Measurements from ENCODE around the gene CD68.

DNA sequence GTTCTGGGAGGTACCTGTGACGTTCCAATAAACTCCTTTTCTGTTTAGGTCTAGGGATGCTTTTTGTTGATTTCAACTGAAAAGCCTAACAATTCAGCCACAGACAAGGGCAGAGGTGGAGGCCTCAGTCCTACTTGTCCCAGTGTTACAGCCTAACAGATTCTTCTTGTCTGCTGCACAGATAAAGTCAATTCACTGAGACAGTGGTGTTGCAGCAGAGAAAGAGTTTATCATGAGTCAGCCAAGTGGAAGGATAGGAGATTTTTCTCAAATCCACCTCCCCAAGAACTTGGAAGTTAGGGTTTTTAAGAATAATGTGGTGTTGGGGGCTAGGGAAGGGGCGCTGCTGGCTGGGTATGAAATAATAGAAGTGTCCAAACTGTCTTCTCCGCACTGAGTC lies 41.4 kb upstream of the CD68 start:
- TF ChIP-seq CTCF (IDR thresholded peaks at IDR 0.05) (no peak), POLR2A (IDR thresholded peaks at IDR 0.05) (no peak), POLR2AphosphoS5 (IDR thresholded peaks at IDR 0.05) (no peak)
